Esophagus muscularis mucosa (tissue), 4 donors: ENCODE measurements around the gene IPPK. TPM values are rescaled to one million over a fixed set of nuclear protein-coding genes. Genes with fewer than 3 reads are reported as not detected.

Experiments
- DNase-seq: peaks from one replicate; pipeline ENCODE4 v3.0.0-alpha.2; 2017; ENCODE audit errors: extremely low spot score
- H3K27ac ChIP-seq, 4 donors: fragments of 200-600 bp; sonication (generic); replicated peaks in 1 of 4; 1 replicate in 3 of 4; 2 replicates in 1 of 4; pipeline ENCODE4 v1.5.1; 2016 to 2019; ENCODE audit warnings: mild to moderate bottlenecking in 1 of 4
- H3K27me3 ChIP-seq, 4 donors: fragments of 200-600 bp; sonication (generic); one replicate each; pipeline versions ENCODE4 v1.5.1 to v1.6.0; 2016 to 2019
- H3K36me3 ChIP-seq, 4 donors: fragments of 200-600 bp; sonication (generic); one replicate each; pipeline ENCODE4 v1.5.1; 2016 to 2019
- H3K4me1 ChIP-seq, 4 donors: fragments of 200-600 bp; sonication (generic); one replicate each; pipeline ENCODE4 v1.5.1; 2016 to 2019
- H3K4me3 ChIP-seq, 4 donors: fragments of 200-600 bp; sonication (generic); 1 replicate in 2 of 4; 2 replicates in 2 of 4; pipeline ENCODE4 v1.5.1; 2016 to 2019; ENCODE audit warnings: mild to moderate bottlenecking in 4 of 4, moderate library complexity in 1 of 4
- H3K9me3 ChIP-seq, 4 donors: fragments of 200-600 bp; sonication (generic); 1 replicate in 3 of 4; 2 replicates in 1 of 4; pipeline ENCODE4 v1.5.1; 2016 to 2019
- EP300 ChIP-seq: sonication (generic); formaldehyde crosslinking; IDR thresholded peaks from one replicate; pipeline ENCODE4 v1.6.1; 2017; ENCODE audit warnings: antibody characterized with exemption
- POLR2A ChIP-seq: fragments of 450-650 bp; IDR thresholded peaks from one replicate; pipeline ENCODE4 v1.6.1; 2017; ENCODE audit warnings: antibody characterized with exemption, moderate library complexity, mild to moderate bottlenecking, low read depth
- POLR2AphosphoS5 ChIP-seq, 2 donors: sonication (generic); formaldehyde crosslinking; IDR thresholded peaks; one replicate each; pipeline ENCODE4 v1.6.1; 2017; ENCODE audit warnings: antibody characterized with exemption in 2 of 2
- WGBS: methylation state at CpG from one replicate; pipeline ENCODE4 v1.1.5; 2018; 5-methylcytosine and 5-hydroxymethylcytosine counted together
- intact Hi-C: fragments of 100-400 bp; cut with DNase I; formaldehyde crosslinking; loops from one replicate; pipeline ENCODE4 v1.15.1; 2023
- total RNA-seq, 4 donors: library from RNA; depleted of rRNA; stranded (reverse); fragments of >200 nt; gene quantifications; one replicate each; pipeline versions ENCODE4 v1.1.0 to v1.2.1, GENCODE V29; 2016
- TF ChIP-seq, protein P1 (sequence below), 3 experiments: fragments of 200-600 bp in 2 of 3; fragments of 450-650 bp in 1 of 3; sonication (generic) in 2 of 3; IDR thresholded peaks; one replicate each; pipeline ENCODE4 v1.5.1; 2017 to 2019; ENCODE audit warnings: antibody characterized with exemption in 3 of 3, mild to moderate bottlenecking in 2 of 3, moderate library complexity in 1 of 3

The IPPK gene
- total RNA-seq, 4 donors from 2014 or later = 5.0 to 8.4 (median 6.1) TPM

DNA sequence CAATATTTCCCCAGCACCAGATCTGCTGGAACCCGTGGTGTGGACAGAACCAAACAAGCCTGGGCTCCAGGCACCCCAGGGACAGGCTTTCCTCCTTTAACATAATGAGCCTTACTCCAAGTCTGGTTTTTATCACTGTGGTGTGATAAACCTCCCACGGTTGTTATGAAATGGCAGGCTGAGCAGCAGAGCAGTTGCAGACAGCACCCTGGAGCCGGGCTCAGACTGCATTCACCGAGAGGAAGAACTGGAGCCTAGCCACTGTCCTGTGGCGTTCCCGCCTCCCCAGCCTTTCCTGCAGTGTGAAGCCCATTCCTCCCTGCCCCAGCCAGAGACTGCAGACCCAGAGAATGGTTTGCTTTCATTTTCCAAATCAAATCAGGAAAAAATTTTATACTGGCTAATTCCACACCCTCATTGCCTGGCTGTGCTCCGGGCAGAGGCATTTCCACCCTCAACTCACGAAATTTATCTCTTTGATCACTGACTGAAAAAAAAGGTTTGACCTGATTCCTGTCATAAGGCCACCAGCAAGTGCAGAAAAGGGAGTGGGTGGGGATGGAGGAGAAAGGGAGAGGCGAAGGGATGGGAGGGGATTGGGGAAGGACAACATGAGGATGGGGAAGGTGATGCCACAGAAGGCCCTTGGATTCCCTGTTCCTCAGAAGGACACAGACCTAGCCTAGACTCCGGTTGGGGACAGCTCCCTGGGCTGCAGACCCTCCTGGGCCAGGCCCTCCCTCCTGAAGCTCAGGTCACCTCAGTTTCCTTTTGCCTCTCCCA is 18.9 kb downstream of the IPPK start:
- no peaks in the 10 kb centered on the region for H3K27me3 ChIP-seq
- DNase-seq = no peak
- no peak overlapping the region for H3K4me3 ChIP-seq
- H3K9me3 ChIP-seq = no peaks in the 10 kb centered on the region
- peak overlapping the region in 3 of 4 donors; percentile 33 to 52 (median 36) for H3K27ac ChIP-seq
- peaks cover 17 to 84% (median 63%) of the 10 kb centered on the region in 4 donors for H3K36me3 ChIP-seq
- 51% methylated on average over 9 of the region's 10 CpGs for WGBS
- peaks cover 6 to 35% (median 24%) of the 10 kb centered on the region in 4 donors for H3K4me1 ChIP-seq
- TF ChIP-seq POLR2A (no peak), EP300 (no peak), POLR2AphosphoS5 (IDR thresholded peaks at IDR 0.05) (no peak)
- TF ChIP-seq, protein P1, sequence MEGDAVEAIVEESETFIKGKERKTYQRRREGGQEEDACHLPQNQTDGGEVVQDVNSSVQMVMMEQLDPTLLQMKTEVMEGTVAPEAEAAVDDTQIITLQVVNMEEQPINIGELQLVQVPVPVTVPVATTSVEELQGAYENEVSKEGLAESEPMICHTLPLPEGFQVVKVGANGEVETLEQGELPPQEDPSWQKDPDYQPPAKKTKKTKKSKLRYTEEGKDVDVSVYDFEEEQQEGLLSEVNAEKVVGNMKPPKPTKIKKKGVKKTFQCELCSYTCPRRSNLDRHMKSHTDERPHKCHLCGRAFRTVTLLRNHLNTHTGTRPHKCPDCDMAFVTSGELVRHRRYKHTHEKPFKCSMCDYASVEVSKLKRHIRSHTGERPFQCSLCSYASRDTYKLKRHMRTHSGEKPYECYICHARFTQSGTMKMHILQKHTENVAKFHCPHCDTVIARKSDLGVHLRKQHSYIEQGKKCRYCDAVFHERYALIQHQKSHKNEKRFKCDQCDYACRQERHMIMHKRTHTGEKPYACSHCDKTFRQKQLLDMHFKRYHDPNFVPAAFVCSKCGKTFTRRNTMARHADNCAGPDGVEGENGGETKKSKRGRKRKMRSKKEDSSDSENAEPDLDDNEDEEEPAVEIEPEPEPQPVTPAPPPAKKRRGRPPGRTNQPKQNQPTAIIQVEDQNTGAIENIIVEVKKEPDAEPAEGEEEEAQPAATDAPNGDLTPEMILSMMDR (IDR thresholded peaks at IDR 0.05) = no peak
- intact Hi-C loops = no loop called here

GRCh38 chr9:92650296-92650695 is 19.6 kb downstream of the IPPK start:
- TF ChIP-seq POLR2AphosphoS5 (IDR thresholded peaks at IDR 0.05) (no peak), POLR2A (no peak), EP300 (no peak)
- TF ChIP-seq, protein P1 (IDR thresholded peaks at IDR 0.05) = no peak
- Histone ChIP-seq H3K27ac (peak overlapping the region in 3 of 4 donors; percentile 33 to 52 (median 36)), H3K9me3 (peaks cover 0 to 5% (median 0%) of the 10 kb centered on the region in 4 donors), H3K36me3 (peaks cover 13 to 84% (median 62%) of the 10 kb centered on the region in 4 donors), H3K4me3 (no peak overlapping the region), H3K4me1 (peaks cover 6 to 35% (median 24%) of the 10 kb centered on the region in 4 donors), H3K27me3 (no peaks in the 10 kb centered on the region)
- intact Hi-C loops = no loop called here
- no peak for DNase-seq
- 98% methylated on average over 6 of the region's 6 CpGs for WGBS

GRCh38 chr9:92649007-92649406 is 20.9 kb downstream of the IPPK start:
- Histone ChIP-seq H3K27ac (no peak overlapping the region), H3K4me1 (peaks cover 0 to 29% (median 24%) of the 10 kb centered on the region in 4 donors), H3K9me3 (peaks cover 0 to 5% (median 0%) of the 10 kb centered on the region in 4 donors), H3K27me3 (no peaks in the 10 kb centered on the region), H3K36me3 (peaks cover 18 to 85% (median 67%) of the 10 kb centered on the region in 4 donors), H3K4me3 (no peak overlapping the region)
- intact Hi-C loops = no loop called here
- 96% methylated on average over 4 of the region's 5 CpGs for WGBS
- no peak for TF ChIP-seq EP300
- TF ChIP-seq POLR2AphosphoS5 (IDR thresholded peaks at IDR 0.05) = no peak
- no peak for TF ChIP-seq POLR2A
- TF ChIP-seq, protein P1 (IDR thresholded peaks at IDR 0.05) = no peak
- peak; percentile 66 for DNase-seq

GRCh38 chr9:92648474-92648971 is 21.4 kb downstream of the IPPK start:
- no peak overlapping the region for H3K27ac ChIP-seq
- no peaks in the 10 kb centered on the region for H3K27me3 ChIP-seq
- H3K4me3 ChIP-seq = no peak overlapping the region
- TF ChIP-seq POLR2A (no peak), EP300 (no peak), POLR2AphosphoS5 (IDR thresholded peaks at IDR 0.05) (no peak)
- TF ChIP-seq, protein P1 (IDR thresholded peaks at IDR 0.05) = no peak
- 100% methylated on average over 2 of the region's 6 CpGs for WGBS
- H3K9me3 ChIP-seq = peaks cover 0 to 5% (median 0%) of the 10 kb centered on the region in 4 donors
- intact Hi-C loops = no loop called here
- H3K4me1 ChIP-seq = peaks cover 0 to 24% (median 21%) of the 10 kb centered on the region in 4 donors
- H3K36me3 ChIP-seq = peaks cover 18 to 85% (median 72%) of the 10 kb centered on the region in 4 donors
- DNase-seq = peak; percentile 83
